Measurements from ENCODE around the gene RELA.
"Not testable (repeated sequence)": the region's sequence is repeated elsewhere in the genome, so short reads cannot be mapped to it uniquely, and the experiment has no call there.

Gene RELA

DNA sequence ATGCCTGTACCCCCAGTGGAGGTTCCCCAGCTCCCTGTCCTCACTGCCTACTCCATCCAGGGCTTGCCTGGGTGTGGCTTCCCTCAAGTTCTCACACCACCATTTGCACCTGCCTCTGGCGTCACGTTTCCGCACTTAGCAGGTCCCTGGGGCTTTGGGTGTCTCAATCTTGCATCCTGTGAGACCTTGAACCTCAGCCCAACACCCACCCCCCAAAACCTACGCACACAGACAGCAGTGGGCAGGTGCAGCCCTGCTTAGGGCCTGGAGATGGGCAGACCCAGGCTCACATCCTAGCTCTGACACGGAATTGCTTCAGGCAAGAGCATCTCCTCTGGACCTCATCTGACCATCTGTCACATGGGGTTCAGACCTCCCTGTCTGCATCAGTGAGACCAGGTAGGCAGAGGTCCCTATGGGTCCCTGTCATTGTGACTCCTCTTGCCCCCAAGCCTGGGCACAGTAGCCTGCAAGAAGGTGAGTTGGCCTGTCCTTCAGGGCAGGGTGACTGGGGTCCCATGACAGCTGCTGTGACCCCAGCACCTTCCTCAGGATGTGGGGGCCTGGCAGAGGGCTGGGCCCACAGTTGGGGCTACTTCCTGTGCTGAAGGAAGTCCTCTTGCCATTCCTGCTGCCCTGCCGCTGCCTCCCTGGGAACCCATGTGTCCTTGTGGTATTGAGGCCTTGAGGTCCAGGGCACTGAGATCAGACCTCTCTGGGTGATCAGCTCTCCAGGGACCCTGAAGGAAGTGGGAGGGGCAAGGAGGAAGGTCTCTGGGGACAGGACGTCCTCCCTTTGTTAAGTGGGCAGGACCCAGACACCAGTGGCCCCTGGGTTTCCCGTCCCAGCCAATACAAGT lies 22.9 kb downstream of the RELA start:
- Histone ChIP-seq H3K27me3 (ENCODE audit: insufficient read depth, low read length) (no peaks in the 10 kb centered on the region), H3K36me3 (ENCODE audit: insufficient read depth, low read length) (peaks cover 14% of the 10 kb centered on the region), H3K9me3 (ENCODE audit: low read length) (no peaks in the 10 kb centered on the region), H3K4me3 (ENCODE audit: low read length) (no peak overlapping the region), H2AFZ (ENCODE audit: low read depth, low read length) (no peak overlapping the region), H3K4me1 (ENCODE audit: insufficient read depth, low read length) (peaks cover 19% of the 10 kb centered on the region)

DNA sequence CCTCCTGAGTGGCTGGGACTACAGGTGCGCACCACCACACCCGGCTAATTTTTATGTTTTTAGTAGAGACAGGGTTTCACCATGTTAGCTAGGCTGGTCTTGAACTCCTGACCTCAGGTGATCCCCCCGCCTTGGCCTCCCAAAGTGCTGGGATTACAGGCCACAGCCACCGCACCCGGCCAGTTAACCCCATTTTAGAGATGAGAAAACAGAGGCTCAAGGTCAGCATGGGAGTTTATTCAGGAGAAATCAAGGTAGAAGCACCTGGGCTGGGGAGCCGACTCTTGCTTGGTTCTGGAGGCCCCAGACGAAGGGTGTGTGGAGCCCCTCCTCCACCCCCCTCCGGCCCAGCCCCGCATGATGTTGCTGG lies 23.5 kb downstream of the RELA start:
- H3K4me1 ChIP-seq (ENCODE audit: insufficient read depth, low read length): peaks cover 19% of the 10 kb centered on the region
- H3K36me3 ChIP-seq (ENCODE audit: insufficient read depth, low read length): peaks cover 20% of the 10 kb centered on the region
- H3K4me3 ChIP-seq (ENCODE audit: low read length); H3K9me3 ChIP-seq (ENCODE audit: low read length); H3K27me3 ChIP-seq (ENCODE audit: insufficient read depth, low read length); H2AFZ ChIP-seq (ENCODE audit: low read depth, low read length): not testable (repeated sequence)

DNA sequence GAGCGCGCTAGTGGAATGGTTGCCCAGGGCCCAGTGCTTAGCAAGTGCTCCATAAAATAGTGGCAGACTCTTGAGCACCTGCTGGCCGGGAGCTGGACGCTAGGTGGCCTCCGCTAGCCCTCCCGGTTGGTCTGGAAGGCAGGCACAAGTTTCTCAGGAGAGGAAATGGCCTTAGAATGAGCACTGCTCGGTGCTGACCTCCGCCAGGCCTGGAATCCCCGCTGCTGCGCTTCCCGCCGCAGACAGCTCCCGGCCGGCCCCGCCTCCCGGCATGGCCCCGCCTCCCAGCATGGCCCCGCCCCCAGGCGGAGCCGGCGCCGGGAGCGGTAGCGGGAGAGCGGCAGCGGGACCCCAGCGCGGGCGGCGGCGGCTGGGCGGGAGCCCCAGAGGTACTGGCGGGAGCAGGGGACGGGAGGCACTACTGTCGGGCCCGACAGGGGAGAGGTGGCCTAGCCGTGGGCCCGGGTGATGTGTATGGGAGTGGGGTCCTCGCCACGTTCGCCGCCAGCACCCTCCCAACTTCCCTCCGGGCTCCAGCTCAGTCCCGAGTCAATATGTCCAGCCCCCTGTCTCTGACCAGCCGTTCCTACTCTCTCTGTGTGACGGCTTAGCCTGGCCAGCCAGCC lies 24.8 kb downstream of the RELA start, which contains the start of gene SIPA1:
Gene SIPA1, plus strand, starts transcription at position 308 of the 626 bp plus-strand sequence. CDS start 2,821 bp downstream, outside the sequence.
- H3K36me3 ChIP-seq (ENCODE audit: insufficient read depth, low read length): peaks cover 30% of the 10 kb centered on the region
- peak within 1 kb of the TSS; percentile 87 for H2AFZ ChIP-seq (ENCODE audit: low read depth, low read length)
- H3K4me1 ChIP-seq (ENCODE audit: insufficient read depth, low read length): peaks cover 19% of the 10 kb centered on the region
- no peaks in the 10 kb centered on the region for H3K27me3 ChIP-seq (ENCODE audit: insufficient read depth, low read length)
- H3K4me3 ChIP-seq (ENCODE audit: low read length): peak within 1 kb of the TSS; percentile 60
- no peaks in the 10 kb centered on the region for H3K9me3 ChIP-seq (ENCODE audit: low read length)

DNA sequence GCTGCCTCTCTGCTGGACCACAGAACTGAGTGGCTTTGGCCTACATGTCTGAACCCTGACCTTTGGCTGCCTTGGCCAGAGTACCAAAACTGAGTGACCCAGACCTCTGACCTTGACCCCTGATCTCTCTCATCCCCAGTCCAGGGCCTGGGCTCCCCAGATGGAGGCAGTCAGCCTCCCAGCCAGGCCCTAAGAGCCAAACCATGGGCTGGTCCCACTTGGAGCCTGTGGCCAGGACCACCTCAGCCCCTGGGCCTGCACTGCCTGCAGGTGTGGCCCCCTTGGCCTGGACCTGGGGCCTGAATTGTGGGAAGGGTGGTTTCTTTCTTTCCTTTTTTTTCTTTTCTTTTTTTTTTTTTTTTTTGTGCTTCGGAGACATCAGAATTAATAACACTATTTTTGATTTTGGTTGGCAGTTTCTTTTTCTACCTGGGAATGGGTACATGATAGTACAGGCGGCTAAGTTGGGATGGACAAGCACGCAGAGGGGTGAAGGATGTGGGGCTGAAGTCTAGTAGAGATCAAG lies 25.6 kb downstream of the RELA start:
- Histone ChIP-seq H3K36me3 (ENCODE audit: insufficient read depth, low read length) (peaks cover 31% of the 10 kb centered on the region), H3K9me3 (ENCODE audit: low read length) (no peaks in the 10 kb centered on the region), H3K4me3 (ENCODE audit: low read length) (peak overlapping the region; percentile 35), H2AFZ (ENCODE audit: low read depth, low read length) (no peak overlapping the region), H3K27me3 (ENCODE audit: insufficient read depth, low read length) (no peaks in the 10 kb centered on the region), H3K4me1 (ENCODE audit: insufficient read depth, low read length) (peaks cover 19% of the 10 kb centered on the region)

DNA sequence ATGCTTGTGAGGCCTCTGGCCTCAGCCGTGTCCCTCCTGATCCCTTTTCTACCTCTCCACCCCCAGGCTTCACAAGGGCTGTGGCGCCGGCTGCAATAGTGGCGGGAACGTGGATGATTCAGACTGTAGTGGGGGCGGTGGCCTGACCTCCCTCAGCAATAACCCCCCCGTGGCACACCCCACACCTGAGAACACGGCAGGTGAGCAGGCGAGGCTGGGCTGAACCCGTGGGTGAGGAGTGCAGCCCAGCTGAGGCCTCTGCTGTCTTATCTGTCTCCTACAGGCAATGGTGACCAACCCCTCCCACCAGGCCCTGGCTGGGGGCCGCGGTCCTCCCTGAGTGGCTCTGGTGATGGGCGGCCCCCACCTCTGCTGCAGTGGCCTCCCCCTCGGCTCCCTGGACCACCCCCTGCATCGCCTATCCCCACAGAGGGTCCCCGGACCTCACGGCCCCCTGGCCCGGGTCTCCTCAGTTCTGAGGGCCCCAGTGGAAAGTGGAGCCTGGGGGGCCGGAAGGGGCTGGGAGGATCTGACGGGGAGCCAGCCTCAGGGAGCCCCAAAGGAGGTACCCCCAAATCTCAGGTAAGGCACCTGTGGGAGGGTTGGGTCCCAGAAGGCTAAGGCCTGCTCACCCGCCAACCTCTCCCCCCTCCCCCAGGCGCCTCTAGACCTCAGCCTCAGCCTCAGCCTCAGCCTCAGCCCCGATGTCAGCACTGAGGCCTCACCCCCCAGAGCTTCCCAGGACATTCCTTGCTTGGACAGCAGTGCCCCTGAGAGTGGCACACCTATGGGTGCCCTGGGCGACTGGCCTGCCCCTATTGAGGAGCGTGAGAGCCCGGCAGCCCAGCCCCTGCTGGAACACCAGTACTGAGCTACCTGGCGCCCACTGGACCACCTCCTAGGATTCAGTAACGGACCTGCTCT lies 26.3 kb downstream of the RELA start:
- Histone ChIP-seq H3K9me3 (ENCODE audit: low read length) (no peaks in the 10 kb centered on the region), H2AFZ (ENCODE audit: low read depth, low read length) (no peak overlapping the region), H3K27me3 (ENCODE audit: insufficient read depth, low read length) (no peaks in the 10 kb centered on the region), H3K4me1 (ENCODE audit: insufficient read depth, low read length) (peaks cover 19% of the 10 kb centered on the region), H3K4me3 (ENCODE audit: low read length) (no peak overlapping the region), H3K36me3 (ENCODE audit: insufficient read depth, low read length) (peaks cover 31% of the 10 kb centered on the region)

DNA sequence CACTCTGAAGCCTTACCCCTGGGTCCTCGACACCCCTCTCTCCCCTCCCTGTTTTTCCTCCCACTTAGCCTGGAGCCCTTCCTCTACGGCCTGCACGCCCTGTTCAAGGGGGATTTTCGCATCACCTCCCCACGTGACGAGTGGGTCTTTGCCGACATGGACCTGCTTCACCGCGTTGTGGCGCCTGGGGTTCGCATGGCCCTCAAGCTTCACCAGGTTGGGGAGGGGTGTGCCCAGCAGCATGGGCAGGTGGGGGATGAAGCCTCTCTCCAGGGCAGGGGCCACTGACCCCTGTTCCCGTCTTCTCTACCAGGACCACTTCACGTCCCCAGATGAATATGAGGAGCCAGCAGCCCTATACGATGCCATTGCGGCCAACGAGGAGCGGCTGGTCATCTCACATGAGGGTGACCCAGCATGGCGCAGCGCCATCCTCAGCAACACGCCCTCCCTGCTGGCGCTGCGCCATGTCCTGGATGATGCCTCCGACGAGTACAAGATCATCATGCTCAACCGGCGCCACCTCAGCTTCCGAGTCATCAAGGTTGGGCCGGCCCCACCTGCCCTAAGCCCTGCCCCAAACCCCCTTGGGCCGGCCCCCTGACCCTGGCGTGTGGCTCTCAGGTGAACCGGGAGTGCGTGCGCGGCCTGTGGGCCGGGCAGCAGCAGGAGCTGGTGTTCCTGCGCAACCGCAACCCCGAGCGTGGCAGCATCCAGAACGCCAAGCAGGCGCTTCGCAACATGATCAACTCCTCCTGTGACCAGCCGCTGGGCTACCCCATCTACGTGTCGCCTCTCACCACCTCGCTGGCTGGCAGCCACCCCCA lies 27.6 kb downstream of the RELA start:
- H3K36me3 ChIP-seq (ENCODE audit: insufficient read depth, low read length): peaks cover 42% of the 10 kb centered on the region
- no peaks in the 10 kb centered on the region for H3K27me3 ChIP-seq (ENCODE audit: insufficient read depth, low read length)
- peaks cover 19% of the 10 kb centered on the region for H3K4me1 ChIP-seq (ENCODE audit: insufficient read depth, low read length)
- H2AFZ ChIP-seq (ENCODE audit: low read depth, low read length): no peak overlapping the region
- H3K9me3 ChIP-seq (ENCODE audit: low read length): no peaks in the 10 kb centered on the region
- H3K4me3 ChIP-seq (ENCODE audit: low read length): no peak overlapping the region

DNA sequence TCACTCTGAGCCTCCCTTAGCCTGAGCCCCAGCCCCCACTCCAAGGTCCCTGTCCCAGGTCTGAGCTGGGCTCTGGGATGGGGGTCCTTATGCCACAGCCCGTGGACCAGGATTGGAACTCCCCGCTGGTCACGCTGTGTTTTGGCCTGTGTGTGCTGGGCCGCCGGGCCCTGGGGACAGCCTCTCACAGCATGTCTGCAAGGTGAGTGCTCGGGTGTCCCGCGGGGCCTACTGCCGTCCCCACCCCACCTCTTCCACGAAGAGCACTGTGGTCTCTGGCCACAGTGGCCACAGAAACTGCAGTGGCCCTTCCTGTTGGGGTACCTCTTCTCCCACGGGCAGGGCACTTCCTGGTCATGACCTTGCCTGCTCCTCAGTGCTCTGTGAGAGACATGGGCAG lies 28.3 kb downstream of the RELA start:
- Histone ChIP-seq H3K4me3 (ENCODE audit: low read length) (no peak overlapping the region), H3K27me3 (ENCODE audit: insufficient read depth, low read length) (no peaks in the 10 kb centered on the region), H3K9me3 (ENCODE audit: low read length) (no peaks in the 10 kb centered on the region), H3K36me3 (ENCODE audit: insufficient read depth, low read length) (peaks cover 49% of the 10 kb centered on the region), H3K4me1 (ENCODE audit: insufficient read depth, low read length) (peaks cover 19% of the 10 kb centered on the region), H2AFZ (ENCODE audit: low read depth, low read length) (no peak overlapping the region)

DNA sequence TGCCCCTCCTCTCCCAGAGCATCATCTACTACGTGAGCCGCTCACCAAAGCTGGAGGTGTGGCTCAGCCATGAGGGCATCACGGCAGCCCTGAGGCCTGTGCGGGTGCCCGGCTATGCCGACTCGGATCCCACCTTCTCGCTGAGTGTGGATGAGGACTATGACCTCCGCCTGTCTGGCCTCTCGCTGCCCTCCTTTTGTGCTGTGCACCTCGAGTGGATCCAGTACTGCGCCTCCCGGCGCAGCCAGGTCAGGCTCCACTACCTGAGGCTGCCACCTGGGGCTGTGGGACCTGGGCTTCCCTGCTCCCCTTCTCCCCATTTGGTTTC lies 28.6 kb downstream of the RELA start:
- Histone ChIP-seq H3K36me3 (ENCODE audit: insufficient read depth, low read length) (peaks cover 53% of the 10 kb centered on the region), H3K4me1 (ENCODE audit: insufficient read depth, low read length) (peaks cover 19% of the 10 kb centered on the region), H3K27me3 (ENCODE audit: insufficient read depth, low read length) (no peaks in the 10 kb centered on the region), H3K9me3 (ENCODE audit: low read length) (no peaks in the 10 kb centered on the region), H2AFZ (ENCODE audit: low read depth, low read length) (no peak overlapping the region), H3K4me3 (ENCODE audit: low read length) (no peak overlapping the region)

DNA sequence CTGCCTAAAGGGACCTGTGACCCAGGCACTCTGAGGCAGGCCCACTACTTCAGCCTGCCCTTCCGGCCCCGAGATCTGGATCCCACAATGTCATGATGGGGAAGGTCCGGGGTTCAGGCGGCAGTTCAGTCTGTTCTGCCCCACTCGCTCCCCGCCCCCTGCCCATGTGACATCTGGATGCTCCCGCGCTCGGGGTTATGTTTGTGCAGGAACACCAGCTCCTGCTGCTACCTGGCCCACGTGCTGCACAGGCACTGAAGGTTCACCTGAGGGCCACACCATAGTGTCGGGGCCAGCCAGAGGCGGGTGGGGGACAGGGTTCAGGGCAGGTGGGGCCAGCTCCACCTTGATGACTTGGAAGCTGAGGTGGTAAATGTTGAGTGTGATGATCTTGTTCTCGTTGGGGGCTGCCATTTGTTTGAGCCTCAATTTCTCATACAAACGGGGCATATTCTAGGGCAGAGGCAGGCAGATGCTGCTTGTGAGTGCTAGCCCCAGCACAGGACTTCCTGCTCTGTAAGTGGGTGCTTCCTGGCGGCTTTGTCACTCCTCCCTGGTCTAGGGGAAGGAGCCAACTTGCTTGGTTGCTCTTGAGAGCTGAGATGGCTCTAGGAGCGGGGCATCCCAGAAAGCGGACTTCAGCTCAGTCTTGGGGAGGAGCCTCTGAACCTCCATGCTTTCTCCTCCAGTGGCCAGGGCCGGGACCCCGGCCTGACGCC lies 29.2 kb downstream of the RELA start:
- Histone ChIP-seq H3K36me3 (ENCODE audit: insufficient read depth, low read length) (peaks cover 58% of the 10 kb centered on the region), H3K4me3 (ENCODE audit: low read length) (no peak overlapping the region), H3K4me1 (ENCODE audit: insufficient read depth, low read length) (peaks cover 16% of the 10 kb centered on the region), H3K27me3 (ENCODE audit: insufficient read depth, low read length) (no peaks in the 10 kb centered on the region), H2AFZ (ENCODE audit: low read depth, low read length) (no peak overlapping the region), H3K9me3 (ENCODE audit: low read length) (no peaks in the 10 kb centered on the region)

DNA sequence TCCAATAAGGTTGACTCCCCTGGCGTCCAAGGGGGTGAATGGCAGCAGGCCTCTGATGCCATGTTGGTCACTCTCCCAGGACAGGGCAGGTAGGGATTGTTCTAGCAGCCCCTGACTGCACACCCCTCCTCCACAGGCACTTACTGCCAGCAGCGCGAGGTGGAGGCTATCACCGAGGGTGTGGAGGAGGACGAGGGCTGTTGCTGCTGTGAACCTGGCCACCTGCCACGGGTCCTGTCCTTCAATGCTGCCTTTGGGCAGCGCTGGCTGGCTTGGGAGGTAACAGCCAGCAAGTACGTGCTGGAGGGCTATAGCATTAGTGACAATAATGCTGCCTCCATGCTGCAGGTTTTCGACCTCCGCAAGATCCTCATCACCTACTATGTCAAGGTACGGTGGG lies 32.5 kb downstream of the RELA start:
- Histone ChIP-seq H3K4me1 (ENCODE audit: insufficient read depth, low read length) (no peaks in the 10 kb centered on the region), H3K36me3 (ENCODE audit: insufficient read depth, low read length) (peaks cover 77% of the 10 kb centered on the region), H3K9me3 (ENCODE audit: low read length) (no peaks in the 10 kb centered on the region), H3K27me3 (ENCODE audit: insufficient read depth, low read length) (no peaks in the 10 kb centered on the region), H3K4me3 (ENCODE audit: low read length) (no peak overlapping the region), H2AFZ (ENCODE audit: low read depth, low read length) (no peak overlapping the region)

DNA sequence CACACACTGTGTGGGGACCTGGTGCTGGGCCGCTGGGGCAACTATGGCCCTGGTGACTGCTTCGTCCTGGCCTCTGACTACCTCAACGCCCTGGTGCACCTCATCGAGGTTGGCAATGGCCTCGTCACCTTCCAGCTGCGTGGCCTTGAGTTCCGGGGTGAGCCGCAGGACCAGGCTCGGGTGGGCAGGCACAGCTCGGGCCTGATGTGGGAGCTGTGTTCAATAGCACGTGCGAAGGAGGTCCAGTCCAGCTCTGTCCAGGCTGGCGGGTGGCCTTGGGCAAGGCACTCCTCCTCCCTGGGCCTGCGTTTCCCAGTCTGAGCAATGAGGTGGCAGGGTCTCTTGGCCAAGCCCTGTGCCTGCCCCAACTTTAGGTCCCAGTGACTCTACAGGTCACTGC lies 33.1 kb downstream of the RELA start:
- Histone ChIP-seq H3K4me1 (ENCODE audit: insufficient read depth, low read length) (no peaks in the 10 kb centered on the region), H3K4me3 (ENCODE audit: low read length) (no peak overlapping the region), H2AFZ (ENCODE audit: low read depth, low read length) (no peak overlapping the region), H3K36me3 (ENCODE audit: insufficient read depth, low read length) (peaks cover 76% of the 10 kb centered on the region), H3K27me3 (ENCODE audit: insufficient read depth, low read length) (no peaks in the 10 kb centered on the region), H3K9me3 (ENCODE audit: low read length) (no peaks in the 10 kb centered on the region)

DNA sequence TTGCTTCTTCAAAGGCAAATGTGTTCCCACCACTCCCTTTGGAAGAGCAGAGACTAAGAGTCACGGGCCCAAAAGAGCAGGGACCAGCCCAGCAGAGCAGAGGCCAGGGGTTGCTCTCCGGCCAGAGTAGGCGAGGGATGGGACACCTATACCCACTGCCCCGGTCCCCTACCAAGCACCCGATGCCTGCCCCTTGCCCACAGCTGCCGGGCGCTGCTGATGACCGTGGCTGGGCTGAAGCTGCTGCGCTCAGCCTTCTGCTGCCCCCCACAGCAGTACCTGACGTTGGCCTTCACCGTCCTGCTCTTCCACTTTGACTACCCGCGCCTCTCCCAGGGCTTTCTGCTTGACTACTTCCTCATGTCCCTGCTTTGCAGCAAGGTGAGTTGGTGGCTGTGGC lies 35.5 kb downstream of the RELA start:
- Histone ChIP-seq H3K4me1 (ENCODE audit: insufficient read depth, low read length) (no peaks in the 10 kb centered on the region), H3K27me3 (ENCODE audit: insufficient read depth, low read length) (no peaks in the 10 kb centered on the region), H3K4me3 (ENCODE audit: low read length) (no peak overlapping the region), H3K36me3 (ENCODE audit: insufficient read depth, low read length) (peaks cover 77% of the 10 kb centered on the region), H2AFZ (ENCODE audit: low read depth, low read length) (no peak overlapping the region), H3K9me3 (ENCODE audit: low read length) (no peaks in the 10 kb centered on the region)
